ENCODE measurements around the gene MAPRE2. TPM values are rescaled to one million over a fixed set of nuclear protein-coding genes. Genes with fewer than 3 reads are reported as not detected.
A peak's percentile ranks its signal among the peaks of the same experiment; 100 is the strongest.

MAPRE2 gene
- total and polyA plus RNA-seq, 2 of the 13 experiments (the other 11 are each of a cell fraction or from before 2014, with no cell fraction given): 34.5 to 67.9 TPM

- Histone ChIP-seq H3K27ac (ENCODE audit: extremely low read length, insufficient read depth, low read length) (no peak overlapping the region), H4K20me1 (ENCODE audit: insufficient read depth, low read length) (no peaks in the 10 kb centered on the region)
- CTCF ChIA-PET (ENCODE audit: low intra/inter-chr PET ratio, low total read pairs): no interaction called here
Measured at GRCh38 chr18:35186291-35187034, 145.2 kb downstream of the MAPRE2 start.

More at GRCh38 chr18:35186291-35187034, 145.2 kb downstream of the MAPRE2 start:
- H3K79me2 ChIP-seq (ENCODE audit: insufficient read depth, low read length): no peaks in the 10 kb centered on the region
- no peak overlapping the region for H3K9ac ChIP-seq (ENCODE audit: insufficient read depth, low read depth, low read length)
- H3K4me3 ChIP-seq (replicated peaks in 1 of 3; ENCODE audit: insufficient read depth in 1 of 3, low read depth in 2 of 3, low read length in 3 of 3): no peak overlapping the region
- no peak overlapping the region for H2AFZ ChIP-seq (ENCODE audit: low read length)
- WGBS (ENCODE audit: low lambda C conversion rate): 51% methylated on average over 6 of the region's 6 CpGs
- no TSS peak for BruUV-seq (replicated peaks)
- H3K36me3 ChIP-seq (replicated peaks in 1 of 2; ENCODE audit: control insufficient read depth in 1 of 2, insufficient read depth in 2 of 2, low read length in 2 of 2): no peaks in the 10 kb centered on the region
- peaks cover 8% of the 10 kb centered on the region; the same call in 1 of the 2 replicates for H3K4me1 ChIP-seq (ENCODE audit: insufficient read depth, low read length)
- FAIRE-seq (no peak), ATAC-seq (no peak), DNase-seq (ENCODE audit: low spot score) (no peak)
- TF ChIP-seq RERE (CRISPR knock-in tag; IDR thresholded peaks at IDR 0.05; ENCODE audit: low read depth): no peak
- TF ChIP-seq ZNF777 (CRISPR knock-in tag; IDR thresholded peaks at IDR 0.05): no peak
- no peak for TF ChIP-seq POLR2G (IDR thresholded peaks at IDR 0.05; ENCODE audit: low read depth, low read length)
- TF ChIP-seq MAFK (conservative IDR thresholded peaks at IDR 0.05 in 1 of 2, IDR thresholded peaks at IDR 0.05 in 1 of 2; ENCODE audit: low read length in 2 of 2): peak; percentile 87 to 91
- TF ChIP-seq MAFF (IDR thresholded peaks at IDR 0.05; ENCODE audit: low read depth, low read length): peak; percentile 88
- TF ChIP-seq MED1 (CRISPR knock-in tag; IDR thresholded peaks at IDR 0.05): no peak
- TF ChIP-seq NPAS2 (CRISPR knock-in tag; IDR thresholded peaks at IDR 0.05; ENCODE audit: borderline replicate concordance): no peak
- no peak for TF ChIP-seq ZNF704 (CRISPR knock-in tag; IDR thresholded peaks at IDR 0.05; ENCODE audit: borderline replicate concordance)
- no peak for TF ChIP-seq RFX5 (IDR thresholded peaks at IDR 0.05; ENCODE audit: low read depth, low read length)
- POLR2A ChIA-PET: no interaction called here
- intact Hi-C loops (cut with micrococcal nuclease; ENCODE audit: unreplicated experiment): no loop called here
- in situ Hi-C loops (cut with HindIII; ENCODE audit: extremely low pct_ligation_motif_present, low pct_unique_long_range_greater_than_20kb): no loop called here
- H3K9me3 ChIP-seq (ENCODE audit: low read length): no peaks in the 10 kb centered on the region
- H3K4me2 ChIP-seq (ENCODE audit: low read depth, low read length): no peak overlapping the region
- 0 out of 5 replicates have a peak, but pooled peaks cover 2 to 3% of the 10 kb centered on the region in 2 experiments for H3K27me3 ChIP-seq (ENCODE audit: control insufficient read depth in 1 of 2, insufficient read depth in 2 of 2, low read length in 2 of 2)

Measured in HepG2 (cell line).